ENCODE measurements around the gene PPM1M. TPM values are rescaled to one million over a fixed set of nuclear protein-coding genes. Genes with fewer than 3 reads are reported as not detected.

The PPM1M gene
- total and polyA plus RNA-seq, 10 of the 15 experiments (the other 5 are each of a cell fraction or from before 2014, with no cell fraction given): 7.3 to 24.8 (median 15.8) TPM

DNA sequence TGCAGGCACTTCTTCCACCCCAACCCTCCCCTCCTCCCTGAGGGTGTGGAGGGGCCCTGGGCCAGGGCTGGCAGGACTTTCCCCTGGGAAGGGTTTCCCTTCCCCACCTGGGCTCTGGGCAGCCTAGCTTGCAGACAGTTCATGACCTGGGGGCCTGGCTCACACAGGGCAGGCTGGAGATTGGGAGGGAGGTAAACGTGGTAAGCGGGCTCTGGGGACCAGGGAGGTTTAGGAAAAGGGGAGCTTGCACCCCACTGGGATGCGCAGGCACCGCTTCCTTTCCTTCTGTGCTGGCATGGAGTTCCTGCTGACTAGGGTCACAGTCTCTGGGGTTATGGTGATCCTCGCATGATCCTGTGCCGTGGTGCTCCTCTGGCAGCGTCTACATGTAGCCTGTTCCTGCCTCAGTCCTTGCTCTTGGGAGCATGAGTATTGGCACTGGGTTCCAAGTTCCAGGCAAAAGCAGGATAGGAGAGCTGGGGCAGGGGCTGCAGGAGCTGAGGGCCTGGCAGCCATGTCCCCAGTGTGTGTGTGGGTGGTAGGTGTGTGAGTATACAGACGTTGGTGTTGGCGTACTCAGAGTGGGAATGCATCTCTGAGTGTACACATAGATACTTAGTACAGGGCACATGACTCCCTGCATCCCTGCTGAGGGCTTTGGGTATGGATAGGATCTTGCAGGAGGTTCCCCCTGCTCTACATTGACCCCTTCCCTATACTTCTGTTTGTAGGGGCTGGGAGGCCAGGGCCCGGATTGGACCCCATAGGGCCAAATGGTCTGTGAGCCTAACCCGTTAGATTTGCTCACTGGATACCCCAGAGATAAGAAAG is 49.0 kb downstream of the PPM1M start:
- ATAC-seq (no peak), FAIRE-seq (no peak), DNase-seq (ENCODE audit: low read depth, low spot score) (no peak)
- Histone ChIP-seq H3K79me2 (ENCODE audit: control insufficient read depth, insufficient read depth, low read length) (no peaks in the 10 kb centered on the region; the same call in 1 of the 2 replicates), H3K4me1 (ENCODE audit: control insufficient read depth, insufficient read depth, low read length) (peaks cover 4% of the 10 kb centered on the region), H3K4me3 (no peak overlapping the region), H2AFZ (ENCODE audit: control insufficient read depth, low read depth, low read length) (no peak overlapping the region), H3K36me3 (ENCODE audit: control insufficient read depth in 2 of 2, insufficient read depth in 2 of 2, low read length in 1 of 2) (peaks cover 3 to 6% of the 10 kb centered on the region in 2 experiments; a peak in 3 of 4 replicates), H3K9me3 (replicated peaks; ENCODE audit: control insufficient read depth, insufficient read depth, low read length) (no peaks in the 10 kb centered on the region), H4K20me1 (ENCODE audit: control insufficient read depth, insufficient read depth) (no peaks in the 10 kb centered on the region), H3K27me3 (replicated peaks in 1 of 2; ENCODE audit: control insufficient read depth in 2 of 2, insufficient read depth in 2 of 2, low read length in 1 of 2) (no peaks in the 10 kb centered on the region), H3K27ac (ENCODE audit: control insufficient read depth, insufficient read depth) (no peak overlapping the region), H3K4me2 (ENCODE audit: control insufficient read depth, insufficient read depth) (no peak overlapping the region), H3K9ac (ENCODE audit: control insufficient read depth, insufficient read depth, low read length) (no peak overlapping the region)
- BruUV-seq (replicated peaks): TSS peak; percentile 14
- 90% methylated on average over 11 of the region's 11 CpGs for WGBS (ENCODE audit: insufficient coverage, insufficient replicate concordance, low lambda C conversion rate, missing lambda C conversion rate)
- TF ChIP-seq PML (IDR thresholded peaks at IDR 0.05; ENCODE audit: low read length): no peak
- no peak for TF ChIP-seq CBX3 (IDR thresholded peaks at IDR 0.05; ENCODE audit: borderline replicate concordance, low read depth)
- no peak for TF ChIP-seq MEF2B (IDR thresholded peaks at IDR 0.05; ENCODE audit: partially characterized antibody, poor library complexity, severe bottlenecking)
- TF ChIP-seq ZNF24 (IDR thresholded peaks at IDR 0.05): no peak
- CTCF ChIA-PET: interaction anchor here (0.6 to 19.0 kb wide), 2 partner anchors 39 to 777 kb away, joined by 5 to 451 read pairs; no protein-coding TSS in a partner anchor
- SMC1A ChIA-PET (ENCODE audit: uncharacterized antibody, unreplicated experiment): interaction anchor here (6.1 to 6.6 kb wide), 2 partner anchors 43 to 44 kb away, joined by 62 to 159 read pairs; no protein-coding TSS in a partner anchor
- POLR2A ChIA-PET: no interaction called here
- in situ Hi-C loops (cut with MboI): loop anchor here (5.0 kb wide), 1 partner anchor 48 kb away; no protein-coding TSS in a partner anchor
- intact Hi-C loops (cut with micrococcal nuclease; ENCODE audit: unreplicated experiment): loop anchor here (5.0 kb wide), 1 partner anchor 153 kb away; the partner anchor contains the start of gene SEMA3G
- RAD21 ChIA-PET (ENCODE audit: unreplicated experiment): interaction anchor here (1.3 to 7.5 kb wide), 2 partner anchors 44 kb away, joined by 3 to 131 read pairs; no protein-coding TSS in a partner anchor

GRCh38 chr3:52295671-52296208 is 50.2 kb downstream of the PPM1M start:
- no peak for ATAC-seq
- Histone ChIP-seq H4K20me1 (ENCODE audit: control insufficient read depth, insufficient read depth) (no peaks in the 10 kb centered on the region), H3K9ac (ENCODE audit: control insufficient read depth, insufficient read depth, low read length) (no peak overlapping the region), H3K36me3 (ENCODE audit: control insufficient read depth in 2 of 2, insufficient read depth in 2 of 2, low read length in 1 of 2) (peaks cover 3 to 6% of the 10 kb centered on the region in 2 experiments; a peak in 3 of 4 replicates), H3K79me2 (ENCODE audit: control insufficient read depth, insufficient read depth, low read length) (no peaks in the 10 kb centered on the region), H3K4me1 (ENCODE audit: control insufficient read depth, insufficient read depth, low read length) (peaks cover 12% of the 10 kb centered on the region), H3K27me3 (replicated peaks in 1 of 2; ENCODE audit: control insufficient read depth in 2 of 2, insufficient read depth in 2 of 2, low read length in 1 of 2) (no peaks in the 10 kb centered on the region), H3K9me3 (replicated peaks; ENCODE audit: control insufficient read depth, insufficient read depth, low read length) (no peaks in the 10 kb centered on the region), H3K27ac (ENCODE audit: control insufficient read depth, insufficient read depth) (no peak overlapping the region), H3K4me3 (no peak overlapping the region), H3K4me2 (ENCODE audit: control insufficient read depth, insufficient read depth) (no peak overlapping the region), H2AFZ (ENCODE audit: control insufficient read depth, low read depth, low read length) (no peak overlapping the region)
- FAIRE-seq: no peak
- ChIA-PET RAD21 (ENCODE audit: unreplicated experiment) (interaction anchor here (1.1 to 5.7 kb wide), 3 partner anchors 15 to 43 kb away, joined by 3 to 52 read pairs (median 3); no protein-coding TSS in a partner anchor), POLR2A (no interaction called here), CTCF (interaction anchor here (0.9 to 19.0 kb wide), 3 partner anchors 38 to 89 kb away, joined by 3 to 451 read pairs (median 3); no protein-coding TSS in a partner anchor), SMC1A (ENCODE audit: uncharacterized antibody, unreplicated experiment) (interaction anchor here (6.6 kb wide), 1 partner anchor 43 kb away, joined by 62 read pairs; no protein-coding TSS in a partner anchor)
- no peak for DNase-seq (ENCODE audit: low read depth, low spot score)
- no TSS peak for BruUV-seq (replicated peaks)
- in situ Hi-C loops (cut with MboI): no loop called here
- 91% methylated on average over 5 of the region's 5 CpGs for WGBS (ENCODE audit: insufficient coverage, insufficient replicate concordance, low lambda C conversion rate, missing lambda C conversion rate)
- intact Hi-C loops (cut with micrococcal nuclease; ENCODE audit: unreplicated experiment): no loop called here
- TF ChIP-seq PBX3 (IDR thresholded peaks at IDR 0.05; ENCODE audit: insufficient replicate concordance, low read depth, low read length): no peak
- TF ChIP-seq LARP7 (IDR thresholded peaks at IDR 0.05): no peak
- no peak for TF ChIP-seq CUX1 (IDR thresholded peaks at IDR 0.05; ENCODE audit: insufficient replicate concordance, low read depth, low read length)
- TF ChIP-seq HDAC6 (IDR thresholded peaks at IDR 0.05; ENCODE audit: unreplicated experiment): no peak
